Measurements from ENCODE around the gene KRTAP10-9.

The KRTAP10-9 gene

GRCh38 chr21:44666401-44667320 is 39.8 kb downstream of the KRTAP10-9 start, which contains the start of gene KRTAP12-2:
Gene KRTAP12-2, minus strand, starts transcription at chr21:44666927. Its CDS starts 41 bp downstream, at chr21:44666886.
- no peak for DNase-seq (ENCODE audit: low read depth)

- DNase-seq (ENCODE audit: low read depth) = no peak
Measured at GRCh38 chr21:44667612-44668011, 40.7 kb downstream of the KRTAP10-9 start.

GRCh38 chr21:44670642-44671432 is 43.9 kb downstream of the KRTAP10-9 start:
- no peak for DNase-seq (ENCODE audit: low read depth)

GRCh38 chr21:44671911-44672310 is 45.0 kb downstream of the KRTAP10-9 start:
- no peak for DNase-seq (ENCODE audit: low read depth)

GRCh38 chr21:44677881-44678280 is 51.0 kb downstream of the KRTAP10-9 start:
- no peak for DNase-seq (ENCODE audit: low read depth)
